HG02973 (cell line): ENCODE results near the gene MYO1D.
"Not testable (repeated sequence)": the region's sequence is repeated elsewhere in the genome, so short reads cannot be mapped to it uniquely, and the experiment has no call there.

ENCODE experiments used
- ATAC-seq: cut with Tn5 transposase; IDR thresholded peaks from one replicate; pipeline ENCODE4 v1.9.1; 2021; ENCODE audit warnings: moderate library complexity; ENCODE audit not compliant: unreplicated experiment

MYO1D gene

GRCh38 chr17:32876417-32877163, at the start of gene MYO1D:
Gene MYO1D, minus strand, starts transcription at chr17:32877124. Its CDS starts 252 bp downstream, at chr17:32876872.
- peak; percentile 58 for ATAC-seq

- no peak for ATAC-seq
Observed at GRCh38 chr17:32926183-32926582, 49.3 kb upstream of the MYO1D start.

DNA sequence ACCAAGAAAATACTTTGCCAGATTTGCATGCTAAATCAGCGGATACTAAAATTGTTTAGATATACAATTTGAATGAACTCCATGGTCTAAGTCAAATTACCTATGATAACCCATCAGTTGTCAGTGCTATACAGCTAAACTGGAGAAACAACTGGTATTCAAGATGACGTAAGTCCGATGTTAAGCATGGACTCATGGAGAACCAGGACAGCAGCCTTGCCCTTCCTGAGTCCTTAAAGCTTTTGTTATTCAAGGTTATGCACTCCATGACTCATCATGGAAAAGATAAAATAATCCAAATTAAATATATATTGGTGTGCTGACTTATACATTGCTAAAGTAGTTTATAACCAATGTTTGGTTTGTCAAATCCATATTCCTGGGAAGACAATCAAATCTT, 47.0 kb upstream of the MYO1D start:
- not testable (repeated sequence) for ATAC-seq

DNA sequence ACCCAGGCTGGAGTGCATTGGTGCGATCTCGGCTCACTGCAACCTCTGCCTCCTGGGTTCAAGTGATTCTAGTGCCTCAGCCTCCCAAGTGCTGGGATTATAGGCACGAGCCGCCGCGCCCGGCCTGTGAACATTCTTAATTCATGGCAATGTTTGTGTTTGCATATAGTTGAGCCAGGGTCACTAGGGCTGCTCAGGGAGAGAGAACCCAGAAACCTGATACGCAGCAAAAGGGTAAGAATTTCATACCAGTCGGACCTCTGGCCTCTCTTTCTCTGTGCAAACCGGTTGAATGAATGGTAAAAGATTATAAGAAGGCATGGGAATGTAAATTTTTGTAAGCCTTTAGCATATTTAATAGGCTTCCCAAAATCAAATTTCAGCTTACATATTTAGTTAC, 44.1 kb upstream of the MYO1D start:
- no peak for ATAC-seq

- no peak for ATAC-seq
Observed at GRCh38 chr17:32920293-32920692, 43.4 kb upstream of the MYO1D start.

GRCh38 chr17:32919876-32920275, 43.0 kb upstream of the MYO1D start:
- not testable (repeated sequence) for ATAC-seq

GRCh38 chr17:32917842-32918241, 40.9 kb upstream of the MYO1D start:
- no peak for ATAC-seq

DNA sequence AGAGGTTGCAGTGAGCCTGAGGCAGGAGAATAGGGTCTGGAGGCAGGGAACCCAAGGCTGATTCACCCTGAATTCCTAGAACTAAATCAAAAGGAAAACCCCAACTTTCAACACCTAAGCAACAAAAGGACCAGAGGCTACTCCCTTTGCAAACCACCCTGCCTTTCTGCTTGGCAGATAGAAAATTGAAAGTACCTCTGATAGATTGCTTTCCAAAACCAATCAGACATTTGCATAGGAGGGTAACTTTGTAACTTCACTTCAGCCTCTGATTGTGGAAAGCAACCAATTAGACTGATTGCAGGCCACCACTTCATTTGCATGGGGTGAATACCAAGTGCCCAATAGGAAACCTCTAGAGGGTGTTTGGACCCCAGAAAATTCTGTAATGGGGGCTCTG, 40.2 kb upstream of the MYO1D start:
- ATAC-seq = no peak

DNA sequence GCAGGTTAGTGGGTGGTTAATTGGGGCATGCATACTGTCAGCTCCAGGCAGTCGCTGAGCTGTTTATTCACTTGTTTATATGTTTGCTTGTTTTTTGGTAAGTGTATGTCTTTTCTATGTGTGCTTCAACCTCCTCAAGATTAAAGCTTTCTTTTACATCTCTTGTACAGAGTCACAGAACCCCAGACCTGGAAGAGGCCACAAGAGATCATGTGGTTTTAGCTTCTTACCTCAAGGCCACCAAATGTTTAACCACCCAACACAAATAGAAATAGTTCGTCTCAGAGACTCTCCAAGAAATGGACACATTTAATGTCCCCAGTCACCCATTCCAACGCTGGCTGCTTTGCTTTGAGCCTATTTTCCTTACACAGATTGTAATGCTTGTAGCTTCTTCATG, 39.2 kb upstream of the MYO1D start:
- ATAC-seq = no peak

DNA sequence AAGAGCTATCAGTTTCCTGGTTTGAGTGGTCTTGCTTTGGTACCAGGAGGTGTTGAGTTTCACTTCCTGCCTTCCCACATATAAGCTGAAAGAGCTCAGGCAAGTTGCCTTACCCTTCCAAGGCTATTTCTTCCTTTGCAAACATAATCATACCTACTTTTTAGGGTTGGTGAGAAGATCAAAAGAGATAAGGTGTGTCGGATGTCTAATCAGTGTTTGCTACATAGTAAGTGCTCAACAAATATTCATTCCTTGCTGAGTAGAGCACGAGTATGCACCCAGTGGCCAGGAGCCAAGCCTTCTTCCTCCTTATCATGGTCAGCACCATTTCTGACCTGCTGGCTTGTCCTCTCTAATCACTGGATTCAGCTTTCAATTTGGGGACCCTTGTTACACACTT, 38.3 kb upstream of the MYO1D start:
- no peak for ATAC-seq

- ATAC-seq = no peak
Observed at GRCh38 chr17:32914181-32914580, 37.3 kb upstream of the MYO1D start.

DNA sequence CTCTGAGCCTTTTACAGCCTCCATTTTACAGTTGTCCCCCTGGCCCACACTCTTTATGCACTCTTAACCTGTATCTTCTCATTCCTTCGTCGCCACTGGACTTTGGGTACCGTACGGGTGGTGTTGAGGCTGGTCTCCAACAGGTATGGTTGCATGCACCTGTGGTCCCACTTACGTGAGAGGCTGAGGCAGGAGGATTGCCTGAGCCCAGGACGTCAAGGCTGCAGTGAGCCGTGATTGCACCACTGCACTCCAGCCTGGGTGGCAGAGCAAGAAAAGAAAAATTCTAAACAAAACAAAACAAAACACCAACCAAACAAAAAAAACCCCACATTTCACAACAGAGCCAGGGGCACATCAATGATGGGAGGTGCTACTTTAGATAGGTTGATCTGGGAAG, 36.7 kb upstream of the MYO1D start:
- ATAC-seq = no peak

DNA sequence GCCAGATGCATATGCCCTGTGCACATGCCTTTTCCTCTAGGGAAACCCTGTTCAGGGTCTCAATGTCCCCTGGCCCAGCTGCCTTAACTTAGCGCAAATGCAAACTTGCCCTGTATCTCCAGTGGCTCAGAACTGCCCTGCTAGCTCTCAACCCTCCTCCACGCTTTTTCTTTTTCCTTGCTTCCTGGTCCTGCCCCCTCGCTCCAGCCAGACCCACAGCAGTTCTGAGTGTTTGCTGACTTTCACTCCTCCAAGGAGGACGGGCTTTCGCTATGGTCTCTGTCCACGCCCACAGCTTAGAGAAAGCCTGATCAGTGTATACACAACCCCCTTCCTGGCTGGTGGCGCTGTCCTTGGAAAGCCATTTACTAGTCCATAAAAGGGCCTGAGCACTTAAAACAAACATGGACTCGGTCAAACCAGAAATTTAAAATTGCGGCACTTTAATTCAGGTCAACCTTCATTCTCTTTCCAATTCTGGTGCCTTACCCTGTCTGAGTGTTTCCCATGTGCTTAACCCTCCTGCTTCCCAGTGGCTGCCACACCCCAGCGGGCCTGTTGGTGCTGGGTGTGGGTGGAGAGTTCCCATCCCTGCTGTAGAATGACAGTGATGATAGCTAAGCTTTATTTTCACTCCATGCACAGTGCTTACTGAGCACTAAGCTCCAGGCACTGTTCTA, 35.4 kb upstream of the MYO1D start:
- ATAC-seq = no peak

- no peak for ATAC-seq
Observed at GRCh38 chr17:32910769-32911168, 33.8 kb upstream of the MYO1D start.

DNA sequence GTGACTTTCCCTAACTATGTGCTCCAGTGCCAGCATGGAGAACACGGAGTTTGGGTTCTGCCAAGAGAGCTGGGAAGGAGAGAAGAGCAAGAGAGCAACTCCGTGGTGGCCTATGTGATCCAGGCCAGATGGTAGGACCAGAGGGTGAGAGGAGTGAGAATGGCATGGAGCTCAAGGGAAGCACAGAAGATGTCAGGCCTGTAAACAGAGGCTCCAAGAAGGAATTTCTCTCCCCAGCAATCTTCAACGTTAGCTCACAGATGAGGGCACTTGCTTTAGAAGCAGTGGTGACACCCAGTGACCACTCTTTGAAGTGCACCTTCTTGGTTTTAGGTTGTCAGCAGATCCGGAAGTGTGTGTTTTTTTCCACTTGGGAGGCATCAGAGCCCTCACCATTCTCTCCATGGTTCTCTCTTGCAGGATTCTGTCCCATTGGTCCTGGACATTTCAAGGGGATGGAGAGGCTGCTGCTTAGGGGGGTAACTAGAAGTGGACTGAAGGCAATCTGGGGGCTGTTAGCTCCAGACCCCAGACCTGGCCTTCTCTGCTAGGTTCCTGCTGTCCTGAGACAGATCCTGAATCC, 33.0 kb upstream of the MYO1D start:
- ATAC-seq = no peak

GRCh38 chr17:32907583-32907982, 30.7 kb upstream of the MYO1D start:
- no peak for ATAC-seq

- ATAC-seq = no peak
Observed at GRCh38 chr17:32904891-32905290, 28.0 kb upstream of the MYO1D start.

DNA sequence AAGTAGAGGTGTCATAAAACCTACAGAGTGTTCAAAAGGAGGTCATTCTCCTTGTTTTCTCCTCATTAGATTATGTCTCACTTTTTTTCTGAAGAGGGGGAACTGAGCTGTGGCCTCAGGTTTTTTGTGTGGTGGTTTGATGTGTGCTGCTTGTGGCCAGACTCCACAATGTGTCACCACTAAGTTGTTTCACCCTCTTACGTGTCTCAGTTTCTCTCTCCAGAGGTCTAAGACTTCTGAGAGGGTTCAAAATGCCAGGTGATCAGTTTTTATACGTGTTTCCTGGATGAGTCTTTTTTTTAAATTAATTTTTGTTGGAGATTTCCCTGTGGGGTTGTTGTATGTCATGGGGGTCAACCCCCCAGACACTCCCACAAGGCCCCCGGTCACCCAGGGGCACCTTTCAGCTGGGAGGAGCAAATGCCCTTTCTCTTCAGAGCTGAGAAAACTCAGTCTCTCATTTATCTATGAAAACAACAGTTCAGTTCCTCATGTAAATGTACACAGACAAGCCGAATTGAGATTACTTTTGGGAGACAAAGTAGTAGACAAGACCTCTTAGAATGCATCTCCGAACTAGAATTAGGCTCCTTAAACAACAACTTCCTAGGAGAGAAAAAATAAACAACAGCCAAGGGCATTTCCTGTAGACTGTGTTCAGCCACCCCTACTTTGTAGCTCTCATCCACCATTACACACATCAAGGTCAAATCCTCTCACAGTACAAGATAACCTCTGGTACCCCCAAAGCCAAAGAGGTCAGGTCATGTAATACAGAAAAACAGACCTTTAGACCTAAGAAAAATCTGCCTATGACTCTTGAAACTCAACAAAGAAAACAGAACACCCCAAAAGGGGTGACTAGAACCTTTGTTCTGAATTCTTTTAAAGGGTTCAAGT, 27.1 kb upstream of the MYO1D start:
- ATAC-seq = no peak

- ATAC-seq = no peak
Observed at GRCh38 chr17:32901743-32902142, 24.8 kb upstream of the MYO1D start.

DNA sequence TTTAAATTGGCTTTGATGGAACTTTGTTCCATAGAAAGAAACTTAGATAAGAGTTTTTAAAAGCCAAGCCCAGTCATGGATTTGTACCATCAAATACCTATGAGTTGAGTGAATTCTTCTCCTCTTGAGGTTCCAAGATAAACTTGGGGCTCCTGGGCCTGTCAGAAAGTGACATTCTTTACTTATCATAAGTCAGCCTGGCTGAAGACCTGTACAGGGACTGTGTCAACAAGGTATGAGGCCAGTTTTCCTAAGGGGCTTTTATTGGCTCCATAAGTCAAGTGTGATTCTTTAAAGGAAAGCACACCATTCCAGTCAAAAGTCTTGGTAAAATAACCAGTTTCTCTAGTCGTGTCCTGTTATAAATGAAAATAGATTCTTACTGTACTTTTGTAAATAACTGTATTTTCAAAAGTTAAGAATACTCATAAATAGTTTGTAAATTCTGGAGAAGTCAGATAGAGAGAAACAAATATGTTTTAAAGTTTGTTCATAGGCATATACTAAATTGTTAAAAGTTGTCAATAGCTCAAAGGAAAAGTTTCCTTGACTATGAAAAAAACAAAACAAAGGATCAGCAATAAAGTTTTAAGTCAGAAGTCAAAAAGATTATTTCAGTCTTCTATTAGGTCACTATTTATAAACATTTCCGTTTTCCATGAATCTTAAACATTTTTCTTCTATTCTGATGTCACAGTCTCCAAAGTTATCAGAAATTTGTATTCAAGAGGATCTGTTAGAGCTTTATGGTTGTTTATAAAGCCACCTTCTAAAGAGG, 22.5 kb upstream of the MYO1D start:
- ATAC-seq = no peak
